K562 (cell line): ENCODE results near the gene RIC8B. TPM values are rescaled to one million over a fixed set of nuclear protein-coding genes. Genes with fewer than 3 reads are reported as not detected.

Experiments used
- AFF4 ChIP-seq: sonication (generic); formaldehyde crosslinking; IDR thresholded peaks from 2 replicates; pipeline ENCODE4 v1.8.0; 2023; ENCODE audit warnings: mild to moderate bottlenecking, missing genetic modification reagents
- ARNT ChIP-seq, 2 experiments: fragments of 450-650 bp; IDR thresholded peaks; 2 replicates each; pipeline ENCODE4 v1.6.1; 2016; ENCODE audit warnings: mild to moderate bottlenecking in 1 of 2
- CREB1 ChIP-seq, 2 experiments: sonication (generic) in 1 of 2; formaldehyde crosslinking in 1 of 2; IDR thresholded peaks; 2 replicates each; pipeline versions ENCODE4 v1.6.1 to v1.8.0; 2012 to 2022; ENCODE audit warnings: inconsistent platforms in 1 of 2, mild to moderate bottlenecking in 1 of 2, missing genetic modification reagents in 1 of 2, moderate library complexity in 1 of 2
- EZH2 ChIP-seq: IDR thresholded peaks from 2 replicates; pipeline ENCODE4 v1.6.1; 2012; ENCODE audit warnings: low read depth, mild to moderate bottlenecking, inconsistent platforms, low read length, borderline replicate concordance
- HMGN3 ChIP-seq: IDR thresholded peaks from 2 replicates; pipeline ENCODE4 v1.6.1; 2011; ENCODE audit warnings: borderline replicate concordance, low read depth, mild to moderate bottlenecking, mixed read lengths, low read length; ENCODE audit not compliant: insufficient read length; ENCODE audit errors: extremely low read depth
- MCM3 ChIP-seq: fragments of 450-650 bp; IDR thresholded peaks from 2 replicates; pipeline ENCODE4 v1.6.1; 2016
- MED1 ChIP-seq: sonication (generic); formaldehyde crosslinking; IDR thresholded peaks from 2 replicates; pipeline ENCODE4 v1.8.1; 2023; ENCODE audit warnings: missing genetic modification reagents, borderline replicate concordance
- MEF2D ChIP-seq: conservative IDR thresholded peaks from 2 replicates; pipeline ENCODE4 v1.6.1; 2016; ENCODE audit warnings: low read depth, missing genetic modification characterization, missing compliant biosample characterization
- NFE2L1 ChIP-seq: fragments of 450-650 bp; IDR thresholded peaks from 2 replicates; pipeline ENCODE4 v1.6.1; 2016; ENCODE audit warnings: missing genetic modification characterization, low read depth, mild to moderate bottlenecking, missing compliant biosample characterization, moderate library complexity, borderline replicate concordance
- PTBP1 ChIP-seq: fragments of 200-400 bp; formaldehyde crosslinking; IDR thresholded peaks from 2 replicates; pipeline ENCODE4 v1.6.1; 2017; ENCODE audit warnings: low read depth, low read length
- SAFB2 ChIP-seq: fragments of 200-400 bp; formaldehyde crosslinking; IDR thresholded peaks from 2 replicates; pipeline ENCODE4 v1.6.1; 2018; ENCODE audit warnings: borderline replicate concordance, low read length, low read depth, moderate library complexity; ENCODE audit not compliant: severe bottlenecking
- SMC3 ChIP-seq: conservative IDR thresholded peaks from 2 replicates; pipeline ENCODE4 v1.6.1; 2011; ENCODE audit warnings: low read depth, low read length, improper control_type of control experiment; ENCODE audit not compliant: insufficient read depth
- TAF9B ChIP-seq: fragments of 450-650 bp; IDR thresholded peaks from 2 replicates; pipeline ENCODE4 v1.6.1; 2018; ENCODE audit warnings: mild to moderate bottlenecking; ENCODE audit not compliant: partially characterized antibody
- ZKSCAN1 ChIP-seq: fragments of 150-350 bp; IDR thresholded peaks from 2 replicates; pipeline ENCODE4 v1.6.1; 2016; ENCODE audit warnings: low read depth, low read length
- ZNF165 ChIP-seq: fragments of 250-450 bp; sonication (Bioruptor Pico); IDR thresholded peaks from 2 replicates; pipeline ENCODE4 v1.4.0; 2020; ENCODE audit warnings: borderline replicate concordance
- ZNF23 ChIP-seq: fragments of 250-450 bp; sonication (Bioruptor Pico); IDR thresholded peaks from 2 replicates; pipeline ENCODE4 v1.4.0; 2020; ENCODE audit warnings: mild to moderate bottlenecking
- ZNF311 ChIP-seq: fragments of 250-450 bp; sonication (Bioruptor Pico); IDR thresholded peaks from 2 replicates; pipeline ENCODE4 v1.4.0; 2020; ENCODE audit warnings: mild to moderate bottlenecking, moderate library complexity
- ZNF436 ChIP-seq: fragments of 250-450, 450-650 bp; sonication (Bioruptor Pico); formaldehyde crosslinking; IDR thresholded peaks from 2 replicates; pipeline ENCODE4 v1.7.0; 2020; ENCODE audit warnings: mild to moderate bottlenecking
- ZNF584 ChIP-seq: fragments of 200-800 bp; sonication (Bioruptor generic); IDR thresholded peaks from 2 replicates; pipeline ENCODE4 v1.6.1; 2016; ENCODE audit warnings: low read depth, mild to moderate bottlenecking, missing genetic modification characterization, missing compliant biosample characterization
- ZNF79 ChIP-seq: fragments of 250-450 bp; sonication (Bioruptor Pico); IDR thresholded peaks from 2 replicates; pipeline ENCODE4 v1.4.0; 2020; ENCODE audit warnings: low read depth, mild to moderate bottlenecking, moderate library complexity
- polyA plus RNA-seq, 8 experiments: library from polyadenylated mRNA; depleted of rRNA in 4 of 8; stranded (reverse) in 5 of 8; unstranded in 3 of 8; fragments of >200 nt; fragmentation: Nextera tagmentation in 2 of 8; fragmentation: Illumina TruSeq in 1 of 8; extraction: Ambion mirVana in 2 of 8; extraction: Trizol in 1 of 8; gene quantifications; 2 replicates each; pipeline versions ENCODE4 v1.2.1 to v1.2.3, GENCODE V29; 2011 to 2014; ENCODE audit warnings: inconsistent platforms in 1 of 8, missing spikeins in 1 of 8
- total RNA-seq, 7 experiments: library from RNA; depleted of rRNA in 6 of 7; stranded (reverse); fragments of >200 nt in 6 of 7; fragmentation: Illumina TruSeq in 2 of 7; extraction: Trizol in 2 of 7; gene quantifications; 2 replicates each; pipeline versions ENCODE4 v1.2.1 to v1.2.3, GENCODE V29; 2011 to 2021; ENCODE audit warnings: low replicate concordance in 1 of 7
- TF ChIP-seq, protein P1 (sequence below): sonication (generic); formaldehyde crosslinking; IDR thresholded peaks from 2 replicates; pipeline ENCODE4 v1.8.0; 2022; ENCODE audit warnings: mild to moderate bottlenecking, missing genetic modification reagents
- TF ChIP-seq, protein P2 (sequence below), 2 experiments: fragments of 450-650 bp; conservative IDR thresholded peaks; 2 replicates each; pipeline ENCODE4 v1.6.1; 2017; ENCODE audit warnings: mild to moderate bottlenecking in 2 of 2, moderate library complexity in 2 of 2

Gene RIC8B
- total and polyA plus RNA-seq, 9 of the 15 experiments (the other 6 are each of a cell fraction or from before 2014, with no cell fraction given) = 0.92 to 8.1 (median 4.8) TPM

GRCh38 chr12:106774005-106774807 is at the start of gene RIC8B (continued):
- TF ChIP-seq ZNF584 (0 out of 2 replicates have a peak, but pooled peaks have one; percentile 18), ZKSCAN1 (no peak), NFE2L1 (no peak), MED1 (no peak), PTBP1 (no peak), ZNF311 (CRISPR knock-in tag) (no peak), SMC3 (no peak), ARNT (IDR thresholded peaks at IDR 0.05) (0 out of 4 replicates have a peak, but pooled peaks of 1 of the 2 experiments have one; percentile 35), ZNF436 (CRISPR knock-in tag) (no peak), MCM3 (no peak), MEF2D (tag) (0 out of 2 replicates have a peak, but pooled peaks have one; percentile 19), AFF4 (CRISPR knock-in tag) (no peak), EZH2 (no peak), ZNF79 (CRISPR knock-in tag) (no peak), ZNF165 (CRISPR knock-in tag) (no peak), SAFB2 (no peak), CREB1 (IDR thresholded peaks at IDR 0.05) (peak; percentile 91), CREB1 (CRISPR knock-in tag; IDR thresholded peaks at IDR 0.05) (peak; percentile 90), ZNF23 (no peak), HMGN3 (peak; percentile 74), TAF9B (peak; percentile 40)
- TF ChIP-seq, protein P1, sequence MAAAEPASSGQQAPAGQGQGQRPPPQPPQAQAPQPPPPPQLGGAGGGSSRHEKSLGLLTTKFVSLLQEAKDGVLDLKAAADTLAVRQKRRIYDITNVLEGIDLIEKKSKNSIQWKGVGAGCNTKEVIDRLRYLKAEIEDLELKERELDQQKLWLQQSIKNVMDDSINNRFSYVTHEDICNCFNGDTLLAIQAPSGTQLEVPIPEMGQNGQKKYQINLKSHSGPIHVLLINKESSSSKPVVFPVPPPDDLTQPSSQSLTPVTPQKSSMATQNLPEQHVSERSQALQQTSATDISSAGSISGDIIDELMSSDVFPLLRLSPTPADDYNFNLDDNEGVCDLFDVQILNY (CRISPR knock-in tag) = no peak
- TF ChIP-seq, protein P2, sequence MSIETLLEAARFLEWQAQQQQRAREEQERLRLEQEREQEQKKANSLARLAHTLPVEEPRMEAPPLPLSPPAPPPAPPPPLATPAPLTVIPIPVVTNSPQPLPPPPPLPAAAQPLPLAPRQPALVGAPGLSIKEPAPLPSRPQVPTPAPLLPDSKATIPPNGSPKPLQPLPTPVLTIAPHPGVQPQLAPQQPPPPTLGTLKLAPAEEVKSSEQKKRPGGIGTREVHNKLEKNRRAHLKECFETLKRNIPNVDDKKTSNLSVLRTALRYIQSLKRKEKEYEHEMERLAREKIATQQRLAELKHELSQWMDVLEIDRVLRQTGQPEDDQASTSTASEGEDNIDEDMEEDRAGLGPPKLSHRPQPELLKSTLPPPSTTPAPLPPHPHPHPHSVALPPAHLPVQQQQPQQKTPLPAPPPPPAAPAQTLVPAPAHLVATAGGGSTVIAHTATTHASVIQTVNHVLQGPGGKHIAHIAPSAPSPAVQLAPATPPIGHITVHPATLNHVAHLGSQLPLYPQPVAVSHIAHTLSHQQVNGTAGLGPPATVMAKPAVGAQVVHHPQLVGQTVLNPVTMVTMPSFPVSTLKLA (conservative IDR thresholded peaks at IDR 0.05) = peak; percentile 29 to 67; a peak in 3 of 4 replicates
